GM19238 (cell line): ENCODE measurements around the gene SMPX.

Experiments
- DNase-seq: peaks from one replicate; pipeline ENCODE4 v3.0.0; 2011; ENCODE audit warnings: low spot score; ENCODE audit not compliant: insufficient read length

SMPX gene

GRCh38 chrX:21658152-21658737 is 99.7 kb downstream of the SMPX start, which contains the start of gene KLHL34:
Gene KLHL34, minus strand, starts transcription at chrX:21658330. Its CDS starts 542 bp downstream, at chrX:21657788.
- DNase-seq, result no peak

- no peak for DNase-seq
These were observed 100.4 kb downstream of the SMPX start for GRCh38 chrX:21657318-21658151.

GRCh38 chrX:21656587-21657317 is 101.2 kb downstream of the SMPX start:
- no peak for DNase-seq
